Stimulated activated CD8-positive, alpha-beta memory T cell treated with anti-CD3 and anti-CD28 coated beads, Interleukin-7, amount 100 ng/mL, for 1 hour (primary cell): ENCODE data around the gene KIF22.
"Not testable (repeated sequence)": the region's sequence is repeated elsewhere in the genome, so short reads cannot be mapped to it uniquely, and the experiment has no call there.

ENCODE experiments used
- DNase-seq, 2 donors: peaks; one replicate each; pipeline ENCODE4 v3.0.0-alpha.2; 2020; ENCODE audit warnings: low read depth in 2 of 2

KIF22 gene

GRCh38 chr16:29815032-29815721, 24.6 kb downstream of the KIF22 start:
- no peak for DNase-seq

- DNase-seq = peak; percentile 96 to 97
These were observed 25.5 kb downstream of the KIF22 start, which contains the start of gene PAGR1 for GRCh38 chr16:29815793-29816693. PAGR1 (plus strand) TSS chr16:29816152; CDS start chr16:29816526, 374 bp downstream.

- no peak for DNase-seq
These were observed 26.3 kb downstream of the KIF22 start for GRCh38 chr16:29816694-29817441.

GRCh38 chr16:29818082-29818481, 27.5 kb downstream of the KIF22 start:
- DNase-seq = no peak

DNA sequence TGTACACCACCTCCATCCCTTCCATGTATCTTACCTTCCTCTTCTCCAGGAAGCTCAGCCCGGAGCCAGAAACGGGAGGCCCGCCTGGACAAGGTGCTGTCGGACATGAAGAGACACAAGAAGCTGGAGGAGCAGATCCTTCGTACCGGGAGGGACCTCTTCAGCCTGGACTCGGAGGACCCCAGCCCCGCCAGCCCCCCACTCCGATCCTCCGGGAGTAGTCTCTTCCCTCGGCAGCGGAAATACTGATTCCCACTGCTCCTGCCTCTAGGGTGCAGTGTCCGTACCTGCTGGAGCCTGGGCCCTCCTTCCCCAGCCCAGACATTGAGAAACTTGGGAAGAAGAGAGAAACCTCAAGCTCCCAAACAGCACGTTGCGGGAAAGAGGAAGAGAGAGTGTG, 29.0 kb downstream of the KIF22 start:
- DNase-seq = no peak

- no peak for DNase-seq
These were observed 29.7 kb downstream of the KIF22 start, which contains the start of gene MVP for GRCh38 chr16:29820271-29820701. MVP (plus strand) TSS chr16:29820462; CDS start chr16:29830550, 10,088 bp downstream.

DNA sequence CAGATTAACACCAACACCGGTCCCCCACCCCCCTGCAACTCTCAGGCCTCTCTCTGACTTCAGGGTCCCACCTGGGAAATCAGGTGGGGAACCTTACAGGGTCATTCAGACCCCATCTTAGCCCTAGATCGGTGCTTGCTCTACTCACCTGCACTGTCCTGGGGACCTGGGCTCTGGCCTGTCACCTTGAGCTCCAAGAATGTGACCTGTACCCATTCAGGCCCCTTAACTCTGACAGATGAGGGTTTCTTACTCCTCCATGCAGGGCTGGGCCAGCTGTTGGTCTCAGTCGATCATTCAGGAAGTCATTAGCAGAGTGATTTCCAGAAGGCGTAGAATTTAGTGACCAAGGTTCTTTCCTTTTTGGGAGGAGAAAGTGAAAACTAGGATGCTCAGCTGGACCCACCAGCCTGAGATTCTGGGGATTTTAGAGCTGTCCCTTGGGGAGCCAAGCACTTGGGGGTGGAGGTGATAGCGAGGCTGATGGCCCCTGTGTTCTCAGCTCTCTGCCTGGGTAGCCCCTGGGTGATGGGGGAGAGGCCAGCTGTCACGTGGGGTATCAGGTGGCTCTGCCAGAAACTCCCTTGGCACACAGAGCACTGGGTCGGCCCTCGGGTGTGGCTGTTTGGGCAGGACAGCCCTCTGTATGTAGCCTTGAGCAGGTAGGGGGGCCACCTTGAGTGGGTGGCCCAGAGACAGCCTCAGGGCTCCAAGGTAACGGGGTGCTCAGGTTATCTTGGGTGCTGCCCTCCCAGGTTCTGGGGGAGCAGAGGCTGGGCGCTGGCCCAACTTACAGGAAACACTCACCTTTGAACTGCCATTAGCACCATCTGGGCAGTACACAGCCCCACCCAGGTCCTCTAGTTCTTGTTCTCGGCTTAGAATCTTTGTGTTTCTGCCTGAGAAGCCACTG, 30.4 kb downstream of the KIF22 start:
- DNase-seq = no peak

- DNase-seq = no peak
These were observed 31.1 kb downstream of the KIF22 start for GRCh38 chr16:29821643-29822115.

DNA sequence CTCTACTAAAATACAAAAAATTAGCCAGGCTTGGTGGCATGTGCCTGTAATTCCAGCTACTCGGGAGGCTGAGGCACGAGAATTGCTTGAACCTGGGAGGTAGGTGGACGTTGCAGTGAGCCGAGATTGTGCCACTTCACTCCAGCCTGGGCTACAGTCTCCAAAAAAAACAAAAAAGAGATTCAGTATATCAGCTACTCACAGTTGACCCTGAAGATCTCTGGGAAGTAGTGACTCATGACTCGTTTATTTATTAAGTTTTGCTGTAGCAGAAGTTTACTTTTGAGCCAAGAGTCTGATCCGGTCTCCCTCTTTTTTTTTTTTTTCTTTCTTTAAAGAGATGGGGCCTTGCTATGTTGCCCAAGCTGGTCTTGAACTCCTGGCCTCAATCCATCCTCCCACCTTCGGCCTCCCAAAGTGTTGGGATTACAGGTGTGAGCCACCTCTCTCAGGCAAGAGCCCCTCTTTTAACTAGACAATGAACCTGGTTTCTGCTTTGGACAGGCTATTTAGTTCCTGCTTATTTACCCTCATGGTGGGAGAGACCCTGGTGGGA, 34.1 kb downstream of the KIF22 start:
- DNase-seq = no peak

- no peak for DNase-seq
These were observed 34.8 kb downstream of the KIF22 start for GRCh38 chr16:29825145-29826044.

GRCh38 chr16:29826342-29826695, 35.8 kb downstream of the KIF22 start:
- no peak for DNase-seq

GRCh38 chr16:29830774-29831173, 40.2 kb downstream of the KIF22 start:
- no peak for DNase-seq

DNA sequence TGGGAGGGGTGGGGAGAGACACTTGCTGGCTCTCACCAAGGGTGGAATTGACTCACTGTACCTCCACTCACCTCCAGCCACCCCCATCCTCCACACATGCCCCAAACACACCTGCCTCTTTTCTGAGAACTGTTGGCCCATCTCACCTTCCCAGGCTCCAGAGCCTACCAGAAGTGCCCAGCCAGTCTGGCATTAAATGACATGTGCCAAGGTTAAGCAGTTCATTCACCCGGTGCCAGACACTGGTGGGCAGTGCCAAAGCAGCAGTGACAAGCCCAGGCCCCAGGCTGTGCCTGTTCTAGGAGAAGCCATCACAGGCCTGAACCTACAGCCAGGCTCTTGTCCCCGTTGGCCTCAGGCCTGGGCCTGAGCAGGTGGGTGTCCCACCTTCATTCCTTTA, 40.9 kb downstream of the KIF22 start:
- DNase-seq = no peak

GRCh38 chr16:29833219-29833618, 42.7 kb downstream of the KIF22 start:
- DNase-seq = not testable (repeated sequence)

DNA sequence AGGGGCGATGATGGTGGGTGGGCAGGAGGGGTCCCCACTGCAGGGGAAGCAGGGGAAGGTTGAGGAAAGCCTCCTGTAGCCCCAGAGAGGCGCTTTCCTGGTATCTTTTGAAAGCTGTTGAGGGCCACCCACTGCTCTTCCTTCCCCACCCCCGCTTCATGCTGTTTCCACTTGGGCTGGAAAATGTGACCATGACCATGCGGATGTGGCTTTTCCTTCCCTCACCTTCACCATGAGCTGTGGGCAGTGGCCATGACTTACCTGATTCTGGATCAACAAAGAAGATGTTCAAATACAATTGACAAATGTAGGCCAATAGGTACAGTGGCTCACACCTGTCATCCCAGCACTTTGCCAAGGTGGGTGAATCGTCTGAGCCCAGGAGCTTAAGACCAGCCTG, 43.5 kb downstream of the KIF22 start:
- no peak for DNase-seq

GRCh38 chr16:29835926-29836325, 45.4 kb downstream of the KIF22 start:
- no peak for DNase-seq

DNA sequence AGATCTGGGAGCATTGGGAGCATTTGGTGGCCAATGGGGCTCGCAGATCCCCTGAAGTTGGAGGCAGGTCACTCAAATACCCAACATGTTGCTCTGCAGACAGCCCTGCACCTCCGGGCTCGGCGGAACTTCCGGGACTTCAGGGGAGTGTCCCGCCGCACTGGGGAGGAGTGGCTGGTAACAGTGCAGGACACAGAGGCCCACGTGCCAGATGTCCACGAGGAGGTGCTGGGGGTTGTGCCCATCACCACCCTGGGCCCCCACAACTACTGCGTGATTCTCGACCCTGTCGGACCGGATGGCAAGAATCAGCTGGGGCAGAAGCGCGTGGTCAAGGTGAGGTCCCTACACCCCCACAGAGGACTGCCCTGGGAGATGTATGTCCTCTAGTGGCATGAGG, 46.1 kb downstream of the KIF22 start:
- DNase-seq = no peak

GRCh38 chr16:29837841-29838240, 47.3 kb downstream of the KIF22 start:
- DNase-seq = no peak

GRCh38 chr16:29839822-29840221, 49.3 kb downstream of the KIF22 start:
- no peak for DNase-seq

DNA sequence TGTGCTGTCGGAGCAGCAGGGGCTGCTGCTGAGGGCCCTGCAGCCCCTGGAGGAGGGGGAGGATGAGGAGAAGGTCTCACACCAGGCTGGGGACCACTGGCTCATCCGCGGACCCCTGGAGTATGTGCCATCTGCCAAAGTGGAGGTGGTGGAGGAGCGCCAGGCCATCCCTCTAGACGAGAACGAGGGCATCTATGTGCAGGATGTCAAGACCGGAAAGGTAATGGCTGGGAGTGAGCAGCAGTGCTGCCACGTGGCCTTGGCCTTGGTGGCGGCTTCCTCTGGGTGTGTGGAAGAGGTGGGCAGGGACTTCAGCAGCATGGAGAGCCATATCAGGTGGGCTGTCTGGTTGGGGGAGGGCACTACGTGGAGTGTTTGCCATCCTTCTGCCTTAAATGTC, 49.7 kb downstream of the KIF22 start:
- DNase-seq = no peak
